Measurements from ENCODE around the gene S100A2.
"Not testable (repeated sequence)": the region's sequence is repeated elsewhere in the genome, so short reads cannot be mapped to it uniquely, and the experiment has no call there.

S100A2 gene

DNA sequence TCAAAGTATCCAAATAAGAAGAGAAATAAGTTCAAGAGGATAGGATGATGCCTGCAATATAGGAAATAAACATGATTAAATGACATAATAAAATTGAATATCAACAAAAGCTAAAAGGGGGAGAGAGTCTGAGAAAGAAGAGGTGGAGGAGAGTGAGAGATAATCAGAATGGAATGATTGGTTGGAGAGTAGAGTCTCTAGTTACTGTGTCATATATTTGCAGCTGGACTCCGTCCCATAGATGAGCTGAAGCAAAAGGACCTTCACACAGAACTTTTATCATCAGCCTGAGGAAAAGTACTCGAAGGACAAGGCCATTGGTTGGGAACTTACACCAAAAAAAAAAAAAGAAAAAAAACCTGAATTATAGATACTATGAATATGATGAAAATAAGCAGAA, 22.8 kb upstream of the S100A2 start:
- no peak for DNase-seq (ENCODE audit: low read depth)

DNA sequence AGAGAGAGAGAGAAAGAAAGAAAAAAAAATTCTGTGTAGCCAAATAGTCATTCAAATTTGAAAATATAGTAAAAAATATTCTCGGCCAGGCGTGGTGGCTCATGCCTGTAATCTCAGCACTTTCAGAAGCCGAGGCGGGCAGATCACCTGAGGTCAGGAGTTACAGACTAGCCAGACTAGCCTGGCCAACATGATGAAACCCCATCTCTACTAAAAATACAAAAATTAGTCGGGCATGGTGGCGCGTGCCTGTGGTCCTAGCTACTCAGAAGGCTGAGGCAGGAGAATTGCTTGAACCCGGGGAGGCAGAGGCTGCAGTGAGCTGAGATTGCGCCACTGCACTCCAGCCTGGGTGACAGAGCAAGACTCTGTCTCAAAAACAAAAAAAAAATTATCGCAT, 22.4 kb upstream of the S100A2 start:
- DNase-seq (ENCODE audit: low read depth): not testable (repeated sequence)

DNA sequence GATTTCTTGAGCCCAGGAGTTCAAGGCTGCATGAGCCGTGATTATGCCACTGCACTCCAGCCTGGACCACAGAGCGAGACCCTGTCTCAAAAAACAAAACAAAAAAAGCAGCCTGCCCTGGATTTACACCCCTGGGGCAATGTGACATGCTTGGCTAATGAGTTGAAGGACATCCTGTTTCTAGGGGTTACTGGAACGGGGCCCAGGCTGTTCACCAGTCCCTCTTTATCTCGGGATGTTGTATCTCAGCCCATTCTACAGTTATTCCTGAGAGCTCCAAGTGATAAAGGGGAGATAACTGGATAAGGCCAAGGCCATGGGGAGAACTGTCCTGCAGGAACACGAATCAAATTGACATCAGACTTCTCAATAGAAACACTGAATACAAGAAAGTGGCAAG, 21.7 kb upstream of the S100A2 start:
- no peak for DNase-seq (ENCODE audit: low read depth)

DNA sequence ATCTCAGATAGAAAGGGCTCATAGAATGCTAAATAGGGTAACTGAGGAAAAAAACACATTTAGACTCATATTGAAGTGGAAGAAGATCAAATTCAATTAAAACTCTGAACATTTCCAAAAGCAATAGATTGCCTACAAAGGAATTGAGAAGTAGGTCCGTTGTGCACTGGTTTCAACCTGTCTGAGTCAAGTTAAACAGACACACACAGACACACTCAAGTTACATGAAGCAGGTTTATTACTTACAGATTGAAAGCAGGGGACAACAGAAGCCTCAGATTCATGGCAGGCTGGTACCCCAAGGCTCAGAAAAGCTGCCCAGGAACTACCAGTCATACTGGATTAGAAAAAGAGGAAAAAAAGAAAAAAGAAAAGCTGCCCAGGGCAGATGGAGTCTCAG, 20.7 kb upstream of the S100A2 start:
- DNase-seq (ENCODE audit: low read depth): no peak

DNA sequence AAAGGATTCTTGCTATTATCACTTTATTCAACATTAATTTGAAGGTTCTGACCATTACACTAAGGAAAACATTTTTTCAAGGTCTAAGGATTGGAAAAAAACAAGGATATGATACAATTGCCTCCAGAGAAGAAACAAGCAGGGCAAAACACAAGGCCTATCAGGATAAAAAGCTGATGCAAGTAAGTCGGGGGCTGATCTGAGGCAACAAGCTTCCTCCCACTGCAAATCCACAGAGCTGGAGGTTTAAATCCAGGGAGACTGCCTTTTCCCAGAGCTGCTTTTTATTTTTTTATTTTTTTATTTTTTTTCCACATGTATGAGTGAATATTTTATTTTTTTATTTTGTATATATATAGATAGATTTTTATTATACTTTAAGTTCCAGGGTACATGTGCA, 19.4 kb upstream of the S100A2 start:
- no peak for DNase-seq (ENCODE audit: low read depth)

DNA sequence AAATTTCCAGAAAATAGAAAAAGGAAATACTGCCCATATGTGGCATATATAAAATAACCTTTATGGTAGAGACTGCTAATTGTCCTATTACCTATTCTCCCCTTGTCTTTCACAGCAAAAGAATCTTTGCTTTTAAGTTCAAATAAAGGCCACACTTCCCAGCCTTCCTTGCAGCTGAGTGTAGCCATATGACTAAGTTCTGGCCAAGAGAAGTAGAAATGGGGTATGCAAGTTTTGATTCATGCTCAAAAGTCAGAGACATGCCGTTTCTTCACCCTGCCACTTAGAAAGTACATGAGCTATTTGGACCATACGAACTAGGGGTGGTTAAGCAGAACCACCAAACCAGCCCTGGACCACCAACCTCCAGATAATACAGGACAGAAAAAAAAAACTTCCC, 18.3 kb upstream of the S100A2 start:
- no peak for DNase-seq (ENCODE audit: low read depth)

DNA sequence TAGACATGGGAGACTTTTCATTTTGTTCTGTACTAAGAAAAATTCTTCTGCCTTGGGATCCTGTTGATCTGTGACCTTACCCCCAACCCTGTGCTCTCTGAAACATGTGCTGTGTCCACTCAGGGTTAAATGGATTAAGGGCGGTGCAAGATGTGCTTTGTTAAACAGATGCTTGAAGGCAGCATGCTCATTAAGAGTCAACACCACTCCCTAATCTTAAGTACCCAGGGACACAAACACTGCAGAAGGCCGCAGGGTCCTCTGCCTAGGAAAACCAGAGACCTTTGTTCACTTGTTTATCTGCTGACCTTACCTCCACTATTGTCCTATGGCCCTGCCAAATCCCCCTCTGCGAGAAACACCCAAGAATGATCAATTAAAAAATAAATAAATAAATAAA, 17.9 kb upstream of the S100A2 start:
- not testable (repeated sequence) for DNase-seq (ENCODE audit: low read depth)

DNA sequence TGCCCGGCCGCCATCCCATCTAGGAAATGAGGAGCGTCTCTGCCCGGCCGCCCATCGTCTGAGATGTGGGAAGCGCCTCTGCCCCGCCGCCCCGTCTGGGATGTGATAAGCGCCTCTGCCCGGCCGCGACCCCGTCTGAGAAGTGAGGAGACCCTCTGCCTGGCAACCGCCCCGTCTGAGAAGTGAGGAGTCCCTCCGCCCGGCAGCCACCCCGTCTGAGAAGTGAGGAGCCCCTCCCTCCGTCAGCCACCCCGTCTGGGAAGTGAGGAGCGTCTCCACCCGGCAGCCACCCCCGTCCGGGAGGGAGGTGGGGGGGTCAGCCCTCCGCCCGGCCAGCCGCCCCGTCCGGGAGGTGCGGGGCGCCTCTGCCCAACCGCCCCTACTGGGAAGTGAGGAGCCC, 17.2 kb upstream of the S100A2 start:
- DNase-seq (ENCODE audit: low read depth): not testable (repeated sequence)

DNA sequence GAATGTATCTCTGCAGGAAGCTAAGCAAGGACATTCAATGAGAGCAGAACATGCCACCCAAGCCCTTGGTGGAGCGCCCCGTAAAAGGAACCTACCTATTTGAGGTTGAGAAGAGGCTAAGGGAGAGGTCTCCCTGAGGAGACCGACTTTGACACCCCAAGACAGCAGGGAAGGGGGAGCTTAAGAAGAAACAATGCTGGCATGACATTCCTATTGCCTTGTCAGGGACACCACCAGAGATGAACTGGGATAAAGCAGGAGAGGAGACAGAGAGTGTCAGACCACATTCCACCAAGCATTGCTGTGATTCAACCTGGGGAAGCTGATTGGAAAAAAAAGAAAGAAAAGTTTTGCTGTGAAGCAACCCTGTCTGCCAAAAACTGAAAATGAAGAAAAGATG, 13.3 kb upstream of the S100A2 start:
- no peak for DNase-seq (ENCODE audit: low read depth)

DNA sequence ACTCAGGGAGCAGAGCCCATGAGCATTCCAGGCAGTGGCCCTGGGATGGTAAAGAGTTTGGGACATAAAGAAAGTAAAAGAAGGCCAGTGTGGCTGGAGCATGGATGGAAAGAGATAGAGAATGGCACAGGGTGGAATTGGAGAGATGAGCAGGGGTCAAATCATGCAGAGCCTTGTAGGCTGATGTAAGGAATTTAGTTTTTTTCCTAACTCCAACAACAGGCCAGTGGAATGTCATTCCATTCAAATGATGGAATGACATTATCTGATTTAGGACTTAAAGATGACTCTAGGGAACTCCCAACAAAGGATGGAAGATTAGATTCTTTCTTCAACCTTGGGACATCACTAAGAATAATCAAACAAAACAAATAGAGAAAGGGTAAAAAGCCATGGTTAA, 12.8 kb upstream of the S100A2 start:
- no peak for DNase-seq (ENCODE audit: low read depth)

DNA sequence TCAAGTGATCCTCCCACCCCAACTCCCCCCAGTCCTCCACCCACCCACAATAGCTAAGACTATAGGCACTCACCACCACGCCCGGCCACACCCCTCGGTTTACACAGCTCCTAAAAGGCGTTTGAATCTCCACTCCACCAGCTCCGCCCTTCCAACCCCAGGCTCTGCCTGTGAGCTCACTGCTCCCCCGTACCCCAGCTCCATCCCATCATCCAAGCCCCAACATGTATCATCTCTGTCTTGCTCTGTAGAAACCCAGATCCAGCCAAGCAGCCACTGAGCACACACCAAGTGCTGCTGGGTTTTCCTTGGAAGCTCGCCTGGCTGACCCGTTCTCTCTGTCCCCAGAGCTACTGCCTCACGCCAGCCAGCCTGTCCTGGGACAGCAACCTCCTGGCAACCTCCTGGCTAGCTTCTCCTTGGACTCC, 12.0 kb upstream of the S100A2 start:
- no peak for DNase-seq (ENCODE audit: low read depth)

DNA sequence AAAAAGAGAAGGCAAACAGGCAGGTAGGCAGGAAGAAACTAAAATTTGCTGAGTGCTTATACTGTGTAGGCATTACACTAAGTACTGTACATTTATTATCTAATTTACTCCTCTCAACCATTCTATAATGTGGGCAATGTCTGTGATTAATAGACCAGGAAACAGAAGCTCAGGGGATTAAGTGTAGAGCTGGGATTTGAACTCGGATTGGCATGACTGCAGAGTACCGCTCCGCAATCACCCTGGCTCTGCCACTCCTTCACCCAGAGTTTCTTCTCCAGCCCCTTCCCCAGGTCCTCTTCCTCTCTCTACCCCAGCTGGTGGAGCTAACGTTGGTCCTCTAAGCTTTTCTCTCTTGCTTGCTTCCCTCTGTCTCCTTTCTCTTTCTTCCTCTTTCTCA, 11.5 kb upstream of the S100A2 start:
- no peak for DNase-seq (ENCODE audit: low read depth)

DNA sequence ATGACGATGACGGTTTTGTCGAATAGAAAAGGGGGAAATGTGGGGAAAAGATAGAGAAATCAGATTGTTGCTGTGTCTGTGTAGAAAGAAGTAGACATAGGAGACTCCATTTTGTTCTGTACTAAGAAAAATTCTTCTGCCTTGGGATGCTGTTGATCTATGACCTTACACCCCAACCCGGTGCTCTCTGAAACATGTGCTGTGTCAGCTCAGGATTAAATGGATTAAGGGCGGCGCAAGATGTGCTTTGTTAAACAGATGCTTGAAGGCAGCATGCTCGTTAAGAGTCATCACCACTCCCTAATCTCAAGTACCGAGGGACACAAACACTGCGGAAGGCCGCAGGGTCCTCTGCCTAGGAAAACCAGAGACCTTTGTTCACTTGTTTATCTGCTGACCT, 9.9 kb upstream of the S100A2 start:
- DNase-seq (ENCODE audit: low read depth): not testable (repeated sequence)

DNA sequence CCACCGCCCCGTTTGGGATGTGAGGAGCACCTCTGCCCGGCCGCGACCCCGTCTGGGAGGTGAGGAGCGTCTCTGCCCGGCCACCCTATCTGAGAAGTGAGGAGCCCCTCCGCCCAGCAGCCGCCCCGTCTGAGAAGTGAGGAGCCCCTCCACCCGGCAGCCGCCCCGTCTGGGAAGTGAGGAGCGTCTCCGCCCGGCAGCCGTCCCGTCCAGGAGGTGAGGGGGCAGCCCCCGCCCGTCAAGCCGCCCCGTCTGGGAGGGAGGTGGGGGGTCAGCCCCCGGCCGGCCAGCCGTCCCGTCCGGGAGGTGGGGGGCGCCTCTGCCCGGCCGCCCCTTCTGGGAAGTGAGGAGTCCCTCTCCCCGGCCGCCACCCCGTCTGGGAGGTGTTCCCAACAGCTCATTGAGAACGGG, 9.4 kb upstream of the S100A2 start:
- not testable (repeated sequence) for DNase-seq (ENCODE audit: low read depth)

DNA sequence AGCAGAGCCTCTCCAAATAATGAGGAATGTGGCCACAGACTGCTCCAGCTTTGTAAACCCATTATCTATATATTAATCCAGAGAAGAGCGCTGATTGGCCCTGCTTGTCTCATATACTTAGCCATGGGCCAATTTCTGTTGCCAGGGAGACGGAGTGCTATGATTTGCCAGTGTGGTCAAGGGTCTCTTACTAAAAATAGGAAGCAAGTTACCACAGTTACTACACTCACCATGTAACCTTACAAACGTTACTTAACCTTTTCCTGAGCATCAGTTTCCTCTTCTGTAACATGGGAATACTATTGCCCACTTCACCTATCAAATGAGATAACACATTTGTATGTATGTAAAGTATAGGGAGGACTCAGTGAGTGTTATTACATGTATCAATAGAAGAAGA, 7.7 kb upstream of the S100A2 start:
- DNase-seq (ENCODE audit: low read depth): no peak

DNA sequence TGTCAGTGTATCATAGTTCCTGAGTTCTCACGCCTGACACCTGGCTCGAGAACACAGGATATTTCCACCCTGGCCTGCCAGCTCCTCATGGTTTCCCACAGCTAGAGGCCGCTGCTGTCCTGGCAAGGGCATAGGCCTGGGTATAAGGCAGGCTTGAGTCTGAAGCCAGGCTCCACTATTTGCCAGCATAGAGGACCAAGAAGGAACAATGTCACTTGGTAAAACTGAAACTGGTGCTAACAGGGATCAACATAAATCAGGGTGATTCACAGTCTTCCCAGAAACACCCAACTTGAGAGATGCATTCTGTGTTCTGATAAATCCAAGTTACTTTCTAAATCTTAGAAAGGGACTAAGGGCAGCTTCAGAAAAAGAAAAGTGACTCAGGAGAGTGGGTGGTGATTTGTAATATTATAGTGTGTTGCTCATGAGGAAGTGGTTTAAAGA, 6.9 kb upstream of the S100A2 start:
- peak; percentile 60 for DNase-seq (ENCODE audit: low read depth)

DNA sequence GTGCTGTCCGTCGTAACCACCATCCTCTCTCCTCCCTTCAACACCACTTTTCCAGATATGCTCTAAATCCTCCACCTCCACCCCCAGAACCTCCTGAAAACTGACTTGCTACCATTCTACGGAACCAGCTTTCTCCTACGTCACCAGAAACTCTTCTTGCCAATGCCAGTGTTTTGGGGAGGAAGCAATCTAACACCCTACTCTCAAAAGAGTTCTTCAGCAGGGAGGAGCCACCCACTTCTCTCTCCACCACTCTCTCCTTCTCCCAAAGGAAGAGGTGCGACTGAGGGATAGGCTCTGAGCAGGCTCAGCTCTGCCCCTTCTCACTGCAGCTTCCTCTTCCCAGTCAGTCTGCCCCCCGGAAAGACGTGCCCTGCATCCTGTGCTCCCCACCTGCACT, 6.1 kb upstream of the S100A2 start:
- no peak for DNase-seq (ENCODE audit: low read depth)

DNA sequence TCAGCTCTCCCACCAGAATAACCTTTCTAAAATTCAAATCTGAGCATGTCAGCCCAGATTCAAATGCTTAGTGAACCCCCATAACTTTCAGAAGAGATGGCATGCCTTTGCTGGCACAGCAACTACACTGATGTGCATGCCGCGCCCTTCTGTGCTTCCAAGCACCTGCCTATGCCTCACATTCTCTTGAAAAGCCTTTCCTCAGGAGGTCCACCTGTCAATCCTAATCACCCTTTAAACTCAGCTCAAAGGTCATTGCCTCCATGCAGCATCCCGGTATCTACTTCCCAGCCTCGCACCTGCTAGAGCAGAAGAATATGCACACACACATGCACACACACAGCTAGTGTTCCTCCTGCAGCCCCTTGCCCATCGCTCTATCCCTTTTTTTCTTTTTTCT, 5.2 kb upstream of the S100A2 start:
- DNase-seq (ENCODE audit: low read depth): no peak

DNA sequence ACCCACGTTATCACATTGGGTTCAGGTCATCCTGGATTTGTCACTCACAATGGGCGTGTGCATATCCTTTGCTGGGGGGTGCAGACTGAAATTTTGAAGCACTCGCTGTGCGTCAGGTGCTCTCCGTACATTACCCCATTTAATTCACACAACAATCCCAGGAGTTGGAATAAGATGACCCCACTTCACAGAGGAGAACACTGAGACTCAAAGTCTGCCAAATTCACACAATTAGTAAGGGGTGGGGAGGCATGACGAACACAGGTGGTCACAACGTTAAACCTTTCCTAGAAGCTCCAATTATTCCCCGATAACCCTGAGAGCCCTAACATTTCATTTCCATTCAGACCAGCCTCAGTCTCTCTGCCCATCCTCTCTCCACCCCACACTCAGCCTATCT, 3.8 kb upstream of the S100A2 start:
- no peak for DNase-seq (ENCODE audit: low read depth)

DNA sequence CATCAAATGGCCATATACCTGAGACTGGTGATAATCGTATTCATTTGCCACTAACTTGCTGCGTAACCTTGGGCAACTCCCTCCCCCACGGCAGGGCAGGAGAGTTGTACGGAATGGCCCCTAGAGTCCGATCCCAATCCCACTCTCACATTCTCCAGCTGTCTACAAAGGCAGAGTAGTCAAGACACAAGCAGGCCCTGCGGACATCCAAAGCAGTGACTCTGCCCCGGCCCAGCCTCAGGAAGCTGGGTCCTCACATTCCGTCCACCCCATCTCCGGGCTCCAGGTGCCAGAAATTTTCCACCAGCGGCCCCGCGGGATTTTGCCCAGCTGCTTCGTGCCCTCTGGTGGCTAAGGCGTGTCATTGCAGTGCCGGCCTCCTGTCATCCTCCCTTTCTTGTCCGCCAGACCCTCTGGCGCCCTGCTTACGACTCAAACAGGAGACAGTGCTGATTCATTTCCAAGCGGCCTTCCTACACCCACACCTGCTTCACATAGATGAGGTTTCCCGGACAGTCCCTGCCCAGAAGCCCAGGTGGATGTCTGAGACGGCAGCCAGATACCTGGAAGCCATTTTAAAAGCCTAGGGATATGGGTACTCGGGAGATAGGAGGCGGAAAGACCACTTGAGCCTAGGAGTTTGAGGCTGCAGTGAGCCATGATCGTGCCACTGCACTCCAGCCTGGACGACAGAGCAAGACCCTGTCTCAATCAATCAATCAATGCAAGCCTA, 2.9 kb upstream of the S100A2 start:
- DNase-seq (ENCODE audit: low read depth): peak; percentile 82

DNA sequence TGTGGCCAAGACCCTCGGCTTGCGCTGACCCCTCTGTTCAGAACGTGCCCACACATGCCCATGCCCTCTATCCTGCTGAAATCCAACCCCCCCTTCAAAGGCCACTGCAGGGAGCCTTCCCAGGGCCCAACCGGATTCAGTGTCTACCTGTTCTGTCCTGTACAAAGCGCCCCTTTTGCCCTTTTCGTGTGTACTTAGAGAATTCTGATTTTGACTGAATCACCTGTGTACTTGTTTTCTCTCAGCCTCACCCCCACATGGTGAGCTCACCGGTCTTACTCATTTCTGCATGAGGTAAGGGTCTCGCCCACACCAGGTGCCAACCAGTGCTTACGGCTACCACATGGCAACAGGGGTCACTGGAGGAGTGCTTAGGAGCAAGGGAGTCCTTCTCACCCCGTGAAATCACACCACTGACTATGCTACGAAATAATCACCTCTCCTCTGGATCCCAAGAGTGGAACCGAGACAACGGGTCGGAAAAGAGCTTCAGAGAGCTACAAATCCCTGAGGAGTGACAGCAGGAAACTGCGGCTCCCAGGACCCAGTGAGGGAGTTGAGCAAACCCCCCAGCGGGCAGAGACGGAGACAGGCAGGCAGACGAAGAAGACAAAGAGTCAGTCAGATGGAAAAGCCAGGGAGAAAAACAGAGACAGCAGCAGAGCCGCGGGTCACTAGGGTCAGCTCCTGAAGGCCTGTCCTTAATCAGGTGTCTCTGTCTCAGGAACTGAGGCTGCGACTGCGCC, 2.1 kb upstream of the S100A2 start:
- peak; percentile 61 for DNase-seq (ENCODE audit: low read depth)

DNA sequence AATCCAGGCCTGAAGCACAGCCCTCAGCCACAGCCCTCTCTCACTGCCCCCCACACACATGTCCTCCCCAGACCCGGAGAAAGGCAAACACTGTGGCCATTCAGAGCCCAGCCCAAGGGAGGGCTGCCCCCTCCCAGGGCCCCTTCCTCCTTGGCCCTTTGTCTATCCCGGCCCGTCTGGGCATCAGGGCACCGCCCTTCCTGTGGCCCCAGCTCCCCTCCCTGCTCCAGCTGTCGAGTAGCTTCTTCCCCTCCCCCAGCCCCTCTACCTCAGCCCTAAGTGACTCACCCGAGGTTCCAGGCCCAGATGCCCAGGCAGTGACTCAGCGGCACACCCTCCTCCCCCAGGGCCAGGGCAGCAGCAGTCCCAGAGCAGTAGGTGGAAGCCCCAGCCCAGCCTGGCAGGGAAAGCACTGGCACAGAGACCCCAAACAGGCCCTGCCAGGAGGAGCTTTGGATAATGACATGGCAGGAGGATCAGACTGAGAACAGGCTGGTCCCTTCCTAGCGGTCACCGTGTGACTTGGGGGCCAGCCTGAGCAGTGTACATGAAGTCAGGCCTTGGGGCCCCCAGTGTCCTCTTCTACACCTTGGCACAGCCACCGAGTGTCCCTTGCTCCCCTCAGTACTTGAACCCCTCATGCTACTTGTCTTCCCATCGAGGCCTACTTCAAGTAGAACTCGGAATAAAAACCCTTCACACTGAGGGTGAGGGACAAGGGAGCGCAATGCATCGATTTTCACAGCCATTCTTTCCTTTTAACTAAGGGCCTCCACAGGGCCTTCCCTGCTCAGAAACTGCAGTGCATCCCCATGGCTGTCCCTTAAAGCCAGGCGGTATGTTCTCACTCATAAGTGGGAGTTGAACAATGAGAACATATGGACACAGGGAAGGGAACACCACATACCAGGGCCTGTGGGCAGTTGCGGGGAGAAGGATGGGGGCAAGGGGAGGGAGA, 1.0 kb upstream of the S100A2 start:
- peak; percentile 87 for DNase-seq (ENCODE audit: low read depth)

DNA sequence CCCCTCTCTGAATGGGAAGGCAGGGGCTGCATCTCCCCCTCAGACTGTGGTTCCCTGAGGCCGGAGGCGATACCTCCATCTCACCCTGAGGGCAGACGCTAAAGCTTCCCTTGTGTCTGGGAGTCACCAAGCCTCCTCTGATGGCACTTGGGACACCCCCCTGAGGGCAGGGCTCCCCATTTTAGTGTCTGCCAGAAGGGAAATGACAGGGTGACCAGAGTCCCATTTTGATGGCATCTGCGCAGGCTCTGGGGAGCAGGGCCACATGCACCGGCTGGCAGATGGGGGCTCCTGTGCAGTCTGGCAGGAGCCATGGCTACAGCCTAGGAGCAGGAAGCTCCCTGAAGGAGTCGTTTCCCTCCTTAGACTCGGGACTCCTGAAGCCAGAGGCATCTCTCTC, 1.7 kb downstream of the S100A2 start:
- no peak for DNase-seq (ENCODE audit: low read depth)

Measured in activated T-cell treated with anti-CD3 and anti-CD28 coated beads for 48 hours (primary cell).